HEK293 (cell line): ENCODE data around the gene XPR1.

Experiments
- GLIS2 ChIP-seq: fragments of 450-650 bp; formaldehyde crosslinking; IDR thresholded peaks from 2 replicates; pipeline ENCODE4 v1.5.1; 2016; ENCODE audit warnings: missing biosample characterization, missing genetic modification characterization
- HIC1 ChIP-seq: fragments of 450-650 bp; formaldehyde crosslinking; IDR thresholded peaks from 2 replicates; pipeline ENCODE4 v1.5.1; 2016; ENCODE audit warnings: missing biosample characterization, missing genetic modification characterization
- ZBTB20 ChIP-seq: fragments of 450-650 bp; formaldehyde crosslinking; IDR thresholded peaks from 2 replicates; pipeline ENCODE4 v1.5.1; 2016; ENCODE audit warnings: missing biosample characterization, missing genetic modification characterization
- ZBTB21 ChIP-seq: fragments of 450-650 bp; formaldehyde crosslinking; IDR thresholded peaks from 2 replicates; pipeline ENCODE4 v1.5.1; 2017; ENCODE audit warnings: missing biosample characterization, missing genetic modification characterization
- ZNF404 ChIP-seq: fragments of 450-650 bp; formaldehyde crosslinking; IDR thresholded peaks from 2 replicates; pipeline ENCODE4 v1.5.1; 2017; ENCODE audit warnings: missing biosample characterization, missing genetic modification characterization
- ZNF473 ChIP-seq: fragments of 450-650 bp; formaldehyde crosslinking; IDR thresholded peaks from 2 replicates; pipeline ENCODE4 v1.5.1; 2017; ENCODE audit warnings: missing biosample characterization, missing genetic modification characterization
- ZNF629 ChIP-seq: fragments of 450-650 bp; formaldehyde crosslinking; IDR thresholded peaks from 2 replicates; pipeline ENCODE4 v1.5.1; 2017; ENCODE audit warnings: missing biosample characterization, missing genetic modification characterization
- TF ChIP-seq, protein P1 (sequence below): fragments of 450-650 bp; formaldehyde crosslinking; IDR thresholded peaks from 2 replicates; pipeline ENCODE4 v1.5.1; 2017; ENCODE audit warnings: missing biosample characterization, missing genetic modification characterization
- TF ChIP-seq, protein P2 (sequence below): fragments of 450-650 bp; formaldehyde crosslinking; IDR thresholded peaks from 2 replicates; pipeline ENCODE4 v1.5.1; 2016; ENCODE audit warnings: missing biosample characterization, missing genetic modification characterization

DNA sequence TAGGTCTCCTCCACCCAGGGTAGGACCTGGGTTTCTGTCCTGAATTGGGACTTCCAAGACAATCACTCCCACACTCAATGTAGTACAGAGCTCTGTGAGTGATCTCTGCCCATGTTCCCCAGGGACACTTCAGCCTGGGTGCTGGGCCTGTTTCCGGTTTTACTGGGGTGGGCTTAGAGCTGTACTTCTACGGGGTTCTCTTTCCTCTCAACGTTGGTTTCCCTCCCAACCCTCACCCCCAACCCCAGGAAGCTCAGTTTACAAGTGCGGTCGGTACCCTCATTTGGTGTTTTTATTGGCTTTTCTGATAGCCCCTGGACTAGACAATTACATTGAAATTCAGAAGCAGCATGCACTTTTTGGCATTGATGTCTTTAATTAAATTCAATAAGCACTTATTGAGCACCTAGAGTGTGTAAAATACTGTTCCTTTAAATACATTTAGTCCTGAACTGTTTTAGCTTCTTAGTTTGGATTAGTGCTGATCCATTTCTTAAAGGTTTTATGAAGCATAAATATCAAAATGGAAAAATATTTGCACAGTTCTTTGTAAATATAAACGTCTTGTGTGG is 542 bp upstream of the XPR1 start:
- TF ChIP-seq, protein P1, sequence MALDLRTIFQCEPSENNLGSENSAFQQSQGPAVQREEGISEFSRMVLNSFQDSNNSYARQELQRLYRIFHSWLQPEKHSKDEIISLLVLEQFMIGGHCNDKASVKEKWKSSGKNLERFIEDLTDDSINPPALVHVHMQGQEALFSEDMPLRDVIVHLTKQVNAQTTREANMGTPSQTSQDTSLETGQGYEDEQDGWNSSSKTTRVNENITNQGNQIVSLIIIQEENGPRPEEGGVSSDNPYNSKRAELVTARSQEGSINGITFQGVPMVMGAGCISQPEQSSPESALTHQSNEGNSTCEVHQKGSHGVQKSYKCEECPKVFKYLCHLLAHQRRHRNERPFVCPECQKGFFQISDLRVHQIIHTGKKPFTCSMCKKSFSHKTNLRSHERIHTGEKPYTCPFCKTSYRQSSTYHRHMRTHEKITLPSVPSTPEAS (tag by site-specific recombination): no peak
- TF ChIP-seq HIC1 (no peak), GLIS2 (no peak), ZNF473 (tag by site-specific recombination) (no peak), ZNF629 (tag by site-specific recombination) (no peak), ZBTB21 (tag by site-specific recombination) (no peak), ZBTB20 (no peak), ZNF404 (no peak)
- TF ChIP-seq, protein P2, sequence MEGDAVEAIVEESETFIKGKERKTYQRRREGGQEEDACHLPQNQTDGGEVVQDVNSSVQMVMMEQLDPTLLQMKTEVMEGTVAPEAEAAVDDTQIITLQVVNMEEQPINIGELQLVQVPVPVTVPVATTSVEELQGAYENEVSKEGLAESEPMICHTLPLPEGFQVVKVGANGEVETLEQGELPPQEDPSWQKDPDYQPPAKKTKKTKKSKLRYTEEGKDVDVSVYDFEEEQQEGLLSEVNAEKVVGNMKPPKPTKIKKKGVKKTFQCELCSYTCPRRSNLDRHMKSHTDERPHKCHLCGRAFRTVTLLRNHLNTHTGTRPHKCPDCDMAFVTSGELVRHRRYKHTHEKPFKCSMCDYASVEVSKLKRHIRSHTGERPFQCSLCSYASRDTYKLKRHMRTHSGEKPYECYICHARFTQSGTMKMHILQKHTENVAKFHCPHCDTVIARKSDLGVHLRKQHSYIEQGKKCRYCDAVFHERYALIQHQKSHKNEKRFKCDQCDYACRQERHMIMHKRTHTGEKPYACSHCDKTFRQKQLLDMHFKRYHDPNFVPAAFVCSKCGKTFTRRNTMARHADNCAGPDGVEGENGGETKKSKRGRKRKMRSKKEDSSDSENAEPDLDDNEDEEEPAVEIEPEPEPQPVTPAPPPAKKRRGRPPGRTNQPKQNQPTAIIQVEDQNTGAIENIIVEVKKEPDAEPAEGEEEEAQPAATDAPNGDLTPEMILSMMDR (tag by site-specific recombination): no peak
